SK-N-SH treated with all-trans-retinoic acid at 6 μM for 48 hours (cell line): Measurements from ENCODE around the gene TSNAX.

Source experiments
- CSDC2 ChIP-seq: fragments of 250-450 bp; sonication (Bioruptor Pico); IDR thresholded peaks from 2 replicates; pipeline ENCODE4 v1.5.0; 2020; ENCODE audit warnings: mild to moderate bottlenecking, moderate library complexity
- GLIS3 ChIP-seq: fragments of 250-450 bp; sonication (Bioruptor Pico); IDR thresholded peaks from 2 replicates; pipeline ENCODE4 v1.5.0; 2020; ENCODE audit warnings: mild to moderate bottlenecking, moderate library complexity
- OSR1 ChIP-seq: fragments of 250-450 bp; sonication (Bioruptor Pico); IDR thresholded peaks from 2 replicates; pipeline ENCODE4 v1.8.0; 2022; ENCODE audit warnings: moderate library complexity, mild to moderate bottlenecking, inconsistent platforms
- RARB ChIP-seq: fragments of 250-450 bp; sonication (Bioruptor Pico); IDR thresholded peaks from 2 replicates; pipeline ENCODE4 v1.8.0; 2021; ENCODE audit warnings: mild to moderate bottlenecking, moderate library complexity
- TCF4 ChIP-seq: fragments of 250-450 bp; sonication (Bioruptor Pico); IDR thresholded peaks from 2 replicates; pipeline ENCODE4 v1.8.0; 2021; ENCODE audit warnings: mild to moderate bottlenecking, moderate library complexity, borderline replicate concordance
- ZFP3 ChIP-seq: fragments of 250-450 bp; sonication (Bioruptor Pico); IDR thresholded peaks from 2 replicates; pipeline ENCODE4 v1.5.0; 2020; ENCODE audit warnings: mild to moderate bottlenecking, moderate library complexity
- ZNF70 ChIP-seq: fragments of 450-650 bp; formaldehyde crosslinking; IDR thresholded peaks from 2 replicates; pipeline ENCODE4 v1.5.0; 2020; ENCODE audit warnings: mild to moderate bottlenecking, moderate library complexity
- ZNF8 ChIP-seq: fragments of 450-650 bp; formaldehyde crosslinking; IDR thresholded peaks from 2 replicates; pipeline ENCODE4 v1.5.0; 2020; ENCODE audit warnings: mild to moderate bottlenecking, moderate library complexity
- TF ChIP-seq, protein P1 (sequence below): fragments of 250-450 bp; sonication (Bioruptor Pico); IDR thresholded peaks from 2 replicates; pipeline ENCODE4 v1.8.0; 2020; ENCODE audit warnings: mild to moderate bottlenecking, moderate library complexity, borderline replicate concordance

DNA sequence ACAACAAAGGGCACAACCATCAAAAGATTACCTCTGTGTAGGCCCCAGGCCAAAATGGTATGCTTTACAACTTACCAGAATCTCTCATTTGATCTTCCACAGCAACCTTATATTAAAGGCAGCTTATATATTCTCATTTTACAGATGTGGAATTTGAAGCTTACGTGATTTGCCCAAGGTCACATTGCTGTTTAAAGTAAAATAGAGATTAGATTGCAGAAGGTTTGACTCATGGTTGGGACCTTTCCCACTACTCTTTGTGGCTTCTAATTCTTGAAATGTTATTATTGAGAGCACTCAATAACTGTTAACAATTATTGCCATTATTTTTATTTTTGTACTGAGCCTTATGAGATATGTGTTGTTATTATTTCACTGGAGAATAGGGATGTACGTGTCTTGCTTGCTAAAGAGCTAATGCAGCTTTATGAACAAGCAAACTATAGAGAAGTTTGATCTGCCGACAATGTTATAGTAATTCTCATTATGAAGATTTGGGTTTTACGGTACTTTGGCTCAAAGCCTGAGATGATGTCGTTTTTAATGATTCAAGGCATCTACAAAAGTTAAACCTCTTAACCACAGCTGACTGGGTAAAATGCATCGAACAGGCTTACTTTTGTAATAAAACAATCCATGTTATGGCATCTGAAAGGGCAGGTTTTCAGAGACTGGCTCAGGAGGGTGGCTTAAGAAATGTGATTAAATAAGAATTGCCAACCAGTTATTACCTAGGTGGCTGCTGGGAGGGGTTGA, 43.3 kb upstream of the TSNAX start:
- TF ChIP-seq, protein P1, sequence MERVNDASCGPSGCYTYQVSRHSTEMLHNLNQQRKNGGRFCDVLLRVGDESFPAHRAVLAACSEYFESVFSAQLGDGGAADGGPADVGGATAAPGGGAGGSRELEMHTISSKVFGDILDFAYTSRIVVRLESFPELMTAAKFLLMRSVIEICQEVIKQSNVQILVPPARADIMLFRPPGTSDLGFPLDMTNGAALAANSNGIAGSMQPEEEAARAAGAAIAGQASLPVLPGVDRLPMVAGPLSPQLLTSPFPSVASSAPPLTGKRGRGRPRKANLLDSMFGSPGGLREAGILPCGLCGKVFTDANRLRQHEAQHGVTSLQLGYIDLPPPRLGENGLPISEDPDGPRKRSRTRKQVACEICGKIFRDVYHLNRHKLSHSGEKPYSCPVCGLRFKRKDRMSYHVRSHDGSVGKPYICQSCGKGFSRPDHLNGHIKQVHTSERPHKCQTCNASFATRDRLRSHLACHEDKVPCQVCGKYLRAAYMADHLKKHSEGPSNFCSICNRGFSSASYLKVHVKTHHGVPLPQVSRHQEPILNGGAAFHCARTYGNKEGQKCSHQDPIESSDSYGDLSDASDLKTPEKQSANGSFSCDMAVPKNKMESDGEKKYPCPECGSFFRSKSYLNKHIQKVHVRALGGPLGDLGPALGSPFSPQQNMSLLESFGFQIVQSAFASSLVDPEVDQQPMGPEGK (CRISPR knock-in tag), result no peak
- TF ChIP-seq CSDC2 (CRISPR knock-in tag) (no peak), GLIS3 (no peak), OSR1 (CRISPR knock-in tag) (no peak), TCF4 (CRISPR knock-in tag) (no peak), ZNF70 (no peak), ZFP3 (CRISPR knock-in tag) (no peak), ZNF8 (CRISPR knock-in tag) (no peak), RARB (CRISPR knock-in tag) (no peak)
